OCI-LY7 (cell line): ENCODE data around the gene RBMS1. TPM values are rescaled to one million over a fixed set of nuclear protein-coding genes. Genes with fewer than 3 reads are reported as not detected.

Experiments used
- BruUV-seq: library from RNA; stranded (reverse); fragments of 400-500 nt; replicated peaks from 2 replicates; lab custom pipeline; 2021; lab: Mats Ljungman, UMichigan
- CTCF ChIA-PET: fragments of 300-600 bp; sonication (Branson Sonifier 250); formaldehyde crosslinking; loops from one replicate; lab custom pipeline; 2022; ENCODE audit warnings: antibody characterized with exemption; ENCODE audit not compliant: unreplicated experiment; lab: Charles Lee
- POLR2A ChIA-PET: fragments of 300-600 bp; sonication (Branson Sonifier 250); formaldehyde crosslinking; loops from one replicate; lab custom pipeline; 2022; ENCODE audit warnings: antibody characterized with exemption; lab: Charles Lee
- DNase-seq: peaks from one replicate; pipeline ENCODE4 v3.0.0-alpha.2; 2015; ENCODE audit warnings: low spot score
- H2AFZ ChIP-seq: fragments of 200-600 bp; sonication (generic), shearing (Covaris generic); 2 replicates; pipeline ENCODE4 v1.6.1; 2014; ENCODE audit warnings: mild to moderate bottlenecking, antibody characterized with exemption, low read length, moderate library complexity
- H3K27ac ChIP-seq: fragments of 200-600 bp; sonication (generic); 2 replicates; pipeline ENCODE4 v1.5.1; 2014; ENCODE audit warnings: mixed run types, low read depth, mild to moderate bottlenecking, moderate library complexity, low read length, inconsistent platforms; ENCODE audit not compliant: poor library complexity, severe bottlenecking
- H3K36me3 ChIP-seq: fragments of 200-600 bp; sonication (generic); 2 replicates; pipeline ENCODE4 v1.6.1; 2014; ENCODE audit warnings: mild to moderate bottlenecking, antibody characterized with exemption, low read length, moderate library complexity, mixed read lengths; ENCODE audit not compliant: insufficient read depth
- H3K4me1 ChIP-seq: fragments of 200-600 bp; sonication (generic); 2 replicates; pipeline ENCODE4 v1.5.1; 2014; ENCODE audit warnings: mild to moderate bottlenecking, low read length; ENCODE audit not compliant: insufficient read depth, poor library complexity, severe bottlenecking
- H3K4me2 ChIP-seq: fragments of 200-600 bp; sonication (generic); 2 replicates; pipeline ENCODE4 v1.6.1; 2014; ENCODE audit warnings: mild to moderate bottlenecking, low read length
- H3K4me3 ChIP-seq: fragments of 200-600 bp; sonication (generic); 2 replicates; pipeline ENCODE4 v1.5.1; 2014; ENCODE audit warnings: mild to moderate bottlenecking, low read depth, low read length; ENCODE audit not compliant: poor library complexity, severe bottlenecking
- H3K79me2 ChIP-seq: fragments of 200-600 bp; sonication (generic); 2 replicates; pipeline ENCODE4 v1.6.1; 2016; ENCODE audit warnings: low read depth, mild to moderate bottlenecking, low read length, moderate library complexity, mixed read lengths; ENCODE audit not compliant: insufficient read depth
- H3K9me2 ChIP-seq: fragments of 200-600 bp; sonication (generic); 2 replicates; pipeline ENCODE4 v1.6.1; 2016; ENCODE audit warnings: mild to moderate bottlenecking, low read length, mixed read lengths; ENCODE audit not compliant: insufficient read depth
- H3K9me3 ChIP-seq: fragments of 200-600 bp; sonication (generic); 2 replicates; pipeline ENCODE4 v1.6.1; 2014; ENCODE audit warnings: mild to moderate bottlenecking, mixed run types, low read length, mixed read lengths
- H4K20me1 ChIP-seq: fragments of 200-600 bp; sonication (generic); 2 replicates; pipeline ENCODE4 v1.6.1; 2014; ENCODE audit warnings: mild to moderate bottlenecking, antibody characterized with exemption, low read length, moderate library complexity, mixed read lengths; ENCODE audit not compliant: insufficient read depth
- CTCF ChIP-seq: fragments of 200-600 bp; sonication (generic); conservative IDR thresholded peaks from 2 replicates; pipeline ENCODE4 v1.5.1; 2014; ENCODE audit warnings: mild to moderate bottlenecking, antibody characterized with exemption, low read length, moderate library complexity, mixed read lengths
- EZH2phosphoT487 ChIP-seq: fragments of 200-600 bp; sonication (generic); IDR thresholded peaks from 2 replicates; pipeline ENCODE4 v1.6.1; 2018; ENCODE audit warnings: low read depth, borderline replicate concordance, mild to moderate bottlenecking, mixed run types, antibody characterized with exemption, low read length, moderate library complexity, mixed read lengths
- intact Hi-C: fragments of 100-400 bp; cut with micrococcal nuclease; formaldehyde crosslinking; loops from one replicate; pipeline ENCODE4 v1.10.0; 2022; ENCODE audit not compliant: unreplicated experiment
- total RNA-seq, 2 experiments: library from RNA; depleted of rRNA in 1 of 2; stranded (reverse); fragments of >200 nt in 1 of 2; shearing (Covaris generic) in 1 of 2; gene quantifications; 2 replicates each; pipeline ENCODE4 v1.2.3, GENCODE V29; 2014 to 2022

Gene RBMS1
- total RNA-seq, 2 experiments from 2014 or later: 29.5 to 35.7 TPM

- ChIA-PET CTCF (no interaction called here), POLR2A (no interaction called here)
- no peaks in the 10 kb centered on the region for H3K9me2 ChIP-seq
- H3K27ac ChIP-seq: no peak overlapping the region
- no peaks in the 10 kb centered on the region for H3K36me3 ChIP-seq
- no peak for TF ChIP-seq CTCF
- no peak for TF ChIP-seq EZH2phosphoT487
- H4K20me1 ChIP-seq: no peaks in the 10 kb centered on the region
- intact Hi-C loops: no loop called here
- H3K4me1 ChIP-seq: peaks cover 7% of the 10 kb centered on the region
- H2AFZ ChIP-seq: no peak overlapping the region
- BruUV-seq: no TSS peak
- H3K9me3 ChIP-seq: no peaks in the 10 kb centered on the region
- no peak for DNase-seq
- H3K4me2 ChIP-seq: no peak overlapping the region
- no peak overlapping the region for H3K4me3 ChIP-seq
- H3K79me2 ChIP-seq: no peaks in the 10 kb centered on the region
Observed at GRCh38 chr2:160336105-160336504, 157.5 kb downstream of the RBMS1 start.

GRCh38 chr2:160335441-160335840 is 158.2 kb downstream of the RBMS1 start:
- Histone ChIP-seq H3K27ac (no peak overlapping the region), H3K9me2 (no peaks in the 10 kb centered on the region), H2AFZ (no peak overlapping the region), H3K9me3 (no peaks in the 10 kb centered on the region), H3K4me2 (no peak overlapping the region), H3K79me2 (no peaks in the 10 kb centered on the region), H3K4me3 (no peak overlapping the region), H4K20me1 (no peaks in the 10 kb centered on the region), H3K36me3 (no peaks in the 10 kb centered on the region), H3K4me1 (peaks cover 7% of the 10 kb centered on the region)
- CTCF ChIA-PET: no interaction called here
- intact Hi-C loops: no loop called here
- BruUV-seq: no TSS peak
- POLR2A ChIA-PET: interaction anchor here (0.6 to 1.6 kb wide), 4 partner anchors 12 to 1042 kb away, joined by 3 to 6 read pairs (median 4); no protein-coding TSS in a partner anchor
- DNase-seq: no peak
- TF ChIP-seq EZH2phosphoT487 (no peak), CTCF (no peak)

- Histone ChIP-seq H3K4me1 (peaks cover 7% of the 10 kb centered on the region), H3K36me3 (no peaks in the 10 kb centered on the region), H3K4me2 (no peak overlapping the region), H3K9me2 (no peaks in the 10 kb centered on the region), H4K20me1 (no peaks in the 10 kb centered on the region), H3K79me2 (no peaks in the 10 kb centered on the region), H3K4me3 (no peak overlapping the region), H3K27ac (no peak overlapping the region), H2AFZ (no peak overlapping the region), H3K9me3 (no peaks in the 10 kb centered on the region)
- DNase-seq: no peak
- no TSS peak for BruUV-seq
- intact Hi-C loops: no loop called here
- no peak for TF ChIP-seq CTCF
- no peak for TF ChIP-seq EZH2phosphoT487
- POLR2A ChIA-PET: interaction anchor here (0.6 to 1.6 kb wide), 5 partner anchors 8 to 537 kb away, joined by 3 to 6 read pairs (median 3); no protein-coding TSS in a partner anchor
- CTCF ChIA-PET: no interaction called here
Observed at GRCh38 chr2:160334028-160334741, 159.4 kb downstream of the RBMS1 start.
